ENCODE measurements around the gene POLR2M. TPM values are rescaled to one million over a fixed set of nuclear protein-coding genes. Genes with fewer than 3 reads are reported as not detected.

The POLR2M gene
- total and polyA plus RNA-seq, 3 experiments from 2014 or later = 51.2 to 72.3 (median 57.9) TPM

DNA sequence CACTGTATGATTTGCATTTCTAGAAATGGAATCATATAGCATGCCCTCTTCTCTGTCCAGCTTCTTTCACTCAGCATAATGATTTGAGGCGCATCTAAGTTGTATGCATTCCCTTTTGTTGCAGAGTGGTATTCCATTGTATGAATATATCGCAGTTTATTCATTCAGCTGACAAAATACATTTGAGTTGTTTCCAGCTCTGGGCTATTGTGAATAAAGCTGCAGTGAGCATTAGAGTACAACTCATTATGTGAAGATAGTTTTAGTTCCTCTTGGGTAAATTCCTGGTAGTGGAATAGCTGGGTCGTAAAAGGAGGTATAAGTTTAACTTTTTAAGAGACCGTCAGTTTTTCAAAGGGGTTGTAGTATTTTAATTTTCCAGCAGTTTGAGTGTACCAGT is 38.5 kb upstream of the POLR2M start:
- Mint-ChIP-seq H3K27ac (no peak overlapping the region), H3K9me3 (peaks cover 0 to 2% (median 0%) of the 10 kb centered on the region in 5 donors), H3K27me3 (peaks cover 4 to 30% of the 10 kb centered on the region in 2 donors), H3K4me3 (no peak overlapping the region), H3K36me3 (peaks cover 0 to 1% (median 0%) of the 10 kb centered on the region in 3 donors), H3K4me1 (no peaks in the 10 kb centered on the region)
- Histone ChIP-seq H3K4me3 (ENCODE audit: low read length) (no peak overlapping the region), H3K36me3 (ENCODE audit: insufficient read depth, low read length) (no peaks in the 10 kb centered on the region), H3K27ac (ENCODE audit: low read depth, low read length) (no peak overlapping the region), H3K9me3 (ENCODE audit: low read length) (no peaks in the 10 kb centered on the region), H3K4me1 (ENCODE audit: insufficient read depth, low read length) (no peaks in the 10 kb centered on the region), H3K27me3 (ENCODE audit: insufficient read depth, low read length, poor library complexity, severe bottlenecking) (no peaks in the 10 kb centered on the region)
- CTCF ChIA-PET = no interaction called here
- POLR2A ChIA-PET = no interaction called here
- no peak for DNase-seq

DNA sequence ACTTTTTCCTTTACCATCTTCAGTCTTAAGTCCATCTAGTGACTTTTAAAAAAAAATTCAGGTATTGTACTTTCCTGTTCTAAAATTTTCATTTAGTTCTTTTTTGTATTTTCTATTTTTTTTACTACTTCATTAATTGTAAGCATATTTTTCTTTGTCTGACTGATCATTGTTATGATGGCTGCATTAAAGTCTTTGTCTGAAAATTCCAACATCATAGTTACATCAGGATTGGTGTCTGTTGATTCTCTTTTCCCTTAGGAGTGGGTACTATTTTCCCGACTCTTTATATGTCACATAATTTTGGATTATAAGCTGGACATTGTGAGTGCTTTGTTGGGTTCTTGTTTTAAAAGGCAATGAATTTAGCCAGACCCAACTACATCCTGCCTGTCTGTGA is 34.9 kb upstream of the POLR2M start:
- Mint-ChIP-seq H3K27me3 (peaks cover 12 to 51% of the 10 kb centered on the region in 2 donors), H3K4me3 (no peak overlapping the region), H3K4me1 (no peaks in the 10 kb centered on the region), H3K9me3 (peaks cover 0 to 2% (median 0%) of the 10 kb centered on the region in 5 donors), H3K36me3 (peaks cover 0 to 1% (median 0%) of the 10 kb centered on the region in 3 donors), H3K27ac (no peak overlapping the region)
- no peaks in the 10 kb centered on the region for H3K27me3 ChIP-seq (ENCODE audit: insufficient read depth, low read length, poor library complexity, severe bottlenecking)
- POLR2A ChIA-PET = no interaction called here
- DNase-seq = no peak
- CTCF ChIA-PET = no interaction called here
- H3K36me3 ChIP-seq (ENCODE audit: insufficient read depth, low read length) = no peaks in the 10 kb centered on the region
- no peak overlapping the region for H3K4me3 ChIP-seq (ENCODE audit: low read length)
- H3K4me1 ChIP-seq (ENCODE audit: insufficient read depth, low read length) = no peaks in the 10 kb centered on the region
- no peaks in the 10 kb centered on the region for H3K9me3 ChIP-seq (ENCODE audit: low read length)
- no peak overlapping the region for H3K27ac ChIP-seq (ENCODE audit: low read depth, low read length)

DNA sequence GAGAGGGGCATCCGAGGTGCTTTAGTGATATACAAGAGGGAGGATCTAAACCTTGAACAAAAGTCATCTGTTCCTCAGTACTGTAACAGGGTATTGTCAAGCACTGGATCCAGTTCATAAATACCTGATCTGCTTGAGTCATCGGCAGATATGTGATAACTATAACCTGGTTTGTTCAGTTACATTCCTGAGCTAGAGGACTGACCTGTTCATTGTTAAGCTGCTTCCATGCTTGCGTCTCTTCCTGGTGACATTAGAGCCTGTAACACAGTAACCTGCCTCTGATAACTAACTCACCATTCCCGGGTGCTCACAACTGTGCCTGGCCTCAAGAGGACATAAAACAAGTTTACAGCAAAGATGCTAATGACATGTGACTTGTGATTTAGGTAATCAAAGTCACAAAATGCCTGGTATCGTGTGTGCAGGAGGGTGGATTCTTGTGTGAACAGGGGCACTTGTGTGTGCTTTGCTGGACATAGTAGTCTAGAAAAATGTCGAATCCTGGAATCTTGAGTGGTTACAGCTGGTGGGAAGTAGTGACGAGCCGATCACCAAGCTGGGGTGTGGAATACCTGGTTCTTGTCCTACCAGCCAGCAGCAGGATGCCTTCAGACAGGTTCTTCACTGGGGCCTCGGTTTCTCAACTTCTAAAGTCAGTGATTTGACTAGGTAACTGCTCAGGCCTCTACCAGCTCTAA is 30.9 kb upstream of the POLR2M start:
- Histone ChIP-seq H3K4me3 (ENCODE audit: low read length) (no peak overlapping the region), H3K27me3 (ENCODE audit: insufficient read depth, low read length, poor library complexity, severe bottlenecking) (no peaks in the 10 kb centered on the region), H3K9me3 (ENCODE audit: low read length) (no peaks in the 10 kb centered on the region), H3K4me1 (ENCODE audit: insufficient read depth, low read length) (no peaks in the 10 kb centered on the region), H3K36me3 (ENCODE audit: insufficient read depth, low read length) (no peaks in the 10 kb centered on the region), H3K27ac (ENCODE audit: low read depth, low read length) (no peak overlapping the region)
- Mint-ChIP-seq H3K27ac (no peak overlapping the region), H3K4me1 (peaks cover 0 to 6% (median 0%) of the 10 kb centered on the region in 3 donors), H3K27me3 (peaks cover 12 to 52% of the 10 kb centered on the region in 2 donors), H3K9me3 (no peaks in the 10 kb centered on the region), H3K36me3 (peaks cover 0 to 1% (median 0%) of the 10 kb centered on the region in 3 donors), H3K4me3 (no peak overlapping the region)
- ChIA-PET CTCF (no interaction called here), POLR2A (no interaction called here)
- DNase-seq = no peak

DNA sequence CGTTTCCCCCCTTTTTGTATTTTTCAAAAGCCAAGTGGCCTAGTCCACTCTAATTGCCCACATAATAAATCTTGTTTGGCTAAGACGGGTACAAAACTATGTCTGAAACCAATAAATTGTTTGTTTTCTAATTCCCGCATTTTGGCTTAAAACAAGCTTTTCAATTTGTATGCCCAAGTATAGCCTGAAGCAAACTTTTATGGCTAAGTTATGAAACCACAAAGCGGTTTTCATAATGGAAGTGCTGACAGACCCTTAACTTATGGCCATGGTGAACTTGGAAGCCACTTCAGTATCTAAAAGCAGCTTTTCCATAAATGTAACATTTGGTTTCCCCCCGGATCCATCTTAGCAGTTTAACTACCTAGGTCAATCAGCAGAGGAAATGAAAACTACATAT is 29.9 kb upstream of the POLR2M start:
- Mint-ChIP-seq H3K36me3 (peaks cover 0 to 1% (median 0%) of the 10 kb centered on the region in 3 donors), H3K4me3 (no peak overlapping the region), H3K4me1 (peaks cover 0 to 8% (median 0%) of the 10 kb centered on the region in 3 donors), H3K27me3 (peaks cover 16 to 48% of the 10 kb centered on the region in 2 donors), H3K27ac (no peak overlapping the region), H3K9me3 (no peaks in the 10 kb centered on the region)
- H3K27ac ChIP-seq (ENCODE audit: low read depth, low read length) = no peak overlapping the region
- no peaks in the 10 kb centered on the region for H3K36me3 ChIP-seq (ENCODE audit: insufficient read depth, low read length)
- CTCF ChIA-PET = no interaction called here
- H3K4me1 ChIP-seq (ENCODE audit: insufficient read depth, low read length) = no peaks in the 10 kb centered on the region
- POLR2A ChIA-PET = no interaction called here
- H3K4me3 ChIP-seq (ENCODE audit: low read length) = no peak overlapping the region
- H3K9me3 ChIP-seq (ENCODE audit: low read length) = no peaks in the 10 kb centered on the region
- no peaks in the 10 kb centered on the region for H3K27me3 ChIP-seq (ENCODE audit: insufficient read depth, low read length, poor library complexity, severe bottlenecking)
- no peak for DNase-seq

DNA sequence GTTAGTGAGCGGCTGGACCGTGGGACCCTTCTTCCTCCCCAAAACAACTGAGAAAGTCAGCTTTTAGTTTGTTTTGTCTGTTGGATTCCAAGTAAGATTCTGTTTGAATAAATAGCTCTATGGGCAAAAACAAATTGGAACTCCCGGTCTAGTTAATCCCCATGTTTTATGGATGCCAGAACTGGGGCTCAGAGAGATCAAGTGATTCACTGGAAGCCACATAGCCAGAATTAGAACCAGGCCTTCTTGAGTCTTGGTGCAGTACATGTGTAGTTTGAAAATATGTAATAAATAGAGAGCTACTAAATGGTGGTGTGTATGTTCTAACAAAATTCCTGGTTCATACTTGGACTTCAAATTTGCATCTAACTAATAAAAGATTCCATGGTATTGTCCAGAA is 29.3 kb upstream of the POLR2M start:
- Mint-ChIP-seq H3K36me3 (peaks cover 0 to 1% (median 0%) of the 10 kb centered on the region in 3 donors), H3K27me3 (peaks cover 14 to 42% of the 10 kb centered on the region in 2 donors), H3K9me3 (no peaks in the 10 kb centered on the region), H3K4me3 (no peak overlapping the region), H3K27ac (no peak overlapping the region), H3K4me1 (peaks cover 0 to 8% (median 0%) of the 10 kb centered on the region in 3 donors)
- Histone ChIP-seq H3K9me3 (ENCODE audit: low read length) (no peaks in the 10 kb centered on the region), H3K4me1 (ENCODE audit: insufficient read depth, low read length) (no peaks in the 10 kb centered on the region), H3K36me3 (ENCODE audit: insufficient read depth, low read length) (no peaks in the 10 kb centered on the region), H3K27ac (ENCODE audit: low read depth, low read length) (no peak overlapping the region), H3K4me3 (ENCODE audit: low read length) (no peak overlapping the region), H3K27me3 (ENCODE audit: insufficient read depth, low read length, poor library complexity, severe bottlenecking) (no peaks in the 10 kb centered on the region)
- CTCF ChIA-PET = interaction anchor here (0.8 kb wide), 1 partner anchor 19 kb away, joined by 3 read pairs; no protein-coding TSS in a partner anchor
- POLR2A ChIA-PET = no interaction called here
- no peak for DNase-seq

DNA sequence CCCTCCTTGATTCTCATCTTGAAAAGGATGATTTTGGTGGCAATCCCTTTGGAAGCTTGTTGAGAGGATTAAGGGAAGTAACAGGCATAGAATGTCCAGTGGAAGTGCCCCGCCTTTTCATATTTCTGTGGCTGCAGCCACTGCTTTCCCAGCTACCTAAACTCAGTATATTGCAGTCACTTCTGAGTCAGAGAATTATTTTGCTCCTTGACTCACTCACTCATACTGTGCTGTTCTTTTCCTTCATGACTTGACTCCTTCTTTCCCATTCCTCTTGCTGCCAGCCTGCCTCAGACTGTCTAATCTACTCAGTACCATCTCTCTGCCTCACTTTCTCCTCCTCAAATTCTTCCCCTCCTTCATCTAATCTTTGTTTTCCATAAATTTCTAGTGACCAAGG is 26.5 kb upstream of the POLR2M start:
- H3K27me3 ChIP-seq (ENCODE audit: insufficient read depth, low read length, poor library complexity, severe bottlenecking) = no peaks in the 10 kb centered on the region
- H3K27ac ChIP-seq (ENCODE audit: low read depth, low read length) = no peak overlapping the region
- Mint-ChIP-seq H3K27me3 (peaks cover 9 to 16% of the 10 kb centered on the region in 2 donors), H3K4me1 (peaks cover 0 to 8% (median 0%) of the 10 kb centered on the region in 3 donors), H3K4me3 (peak overlapping the region in 1 of 7 donors; percentile 1), H3K36me3 (no peaks in the 10 kb centered on the region), H3K27ac (peak overlapping the region in 2 of 8 donors; percentile 7 to 29), H3K9me3 (no peaks in the 10 kb centered on the region)
- no peaks in the 10 kb centered on the region for H3K4me1 ChIP-seq (ENCODE audit: insufficient read depth, low read length)
- no peaks in the 10 kb centered on the region for H3K36me3 ChIP-seq (ENCODE audit: insufficient read depth, low read length)
- ChIA-PET CTCF (no interaction called here), POLR2A (no interaction called here)
- no peaks in the 10 kb centered on the region for H3K9me3 ChIP-seq (ENCODE audit: low read length)
- no peak for DNase-seq
- H3K4me3 ChIP-seq (ENCODE audit: low read length) = no peak overlapping the region

DNA sequence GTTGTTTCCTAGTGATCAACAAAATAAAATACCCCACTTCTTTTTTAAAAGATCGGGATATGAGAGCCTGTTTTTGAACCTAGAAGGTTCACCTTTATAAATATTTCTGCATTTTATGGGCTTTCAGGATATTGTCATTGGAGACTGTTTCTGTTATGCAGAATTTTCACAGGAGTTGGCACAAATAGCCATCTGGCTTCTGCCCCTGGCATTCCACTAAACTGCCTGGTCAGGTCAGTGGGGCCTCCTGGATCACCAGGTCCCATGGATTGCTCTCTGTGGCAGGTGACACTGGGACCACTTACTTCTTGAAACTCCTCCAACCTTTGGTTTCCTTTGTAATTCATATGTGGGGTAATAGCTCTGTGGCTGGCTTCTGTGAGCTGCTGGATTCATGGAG is 25.5 kb upstream of the POLR2M start:
- Histone ChIP-seq H3K36me3 (ENCODE audit: insufficient read depth, low read length) (no peaks in the 10 kb centered on the region), H3K27ac (ENCODE audit: low read depth, low read length) (no peak overlapping the region), H3K27me3 (ENCODE audit: insufficient read depth, low read length, poor library complexity, severe bottlenecking) (no peaks in the 10 kb centered on the region), H3K4me3 (ENCODE audit: low read length) (no peak overlapping the region), H3K4me1 (ENCODE audit: insufficient read depth, low read length) (no peaks in the 10 kb centered on the region), H3K9me3 (ENCODE audit: low read length) (no peaks in the 10 kb centered on the region)
- no peak overlapping the region for H3K4me3 Mint-ChIP-seq
- peaks cover 5 to 8% of the 10 kb centered on the region in 2 donors for H3K27me3 Mint-ChIP-seq
- no peak for DNase-seq
- H3K36me3 Mint-ChIP-seq = no peaks in the 10 kb centered on the region
- H3K27ac Mint-ChIP-seq = no peak overlapping the region
- POLR2A ChIA-PET = no interaction called here
- no peaks in the 10 kb centered on the region for H3K9me3 Mint-ChIP-seq
- CTCF ChIA-PET = no interaction called here
- H3K4me1 Mint-ChIP-seq = peaks cover 0 to 8% (median 0%) of the 10 kb centered on the region in 3 donors

DNA sequence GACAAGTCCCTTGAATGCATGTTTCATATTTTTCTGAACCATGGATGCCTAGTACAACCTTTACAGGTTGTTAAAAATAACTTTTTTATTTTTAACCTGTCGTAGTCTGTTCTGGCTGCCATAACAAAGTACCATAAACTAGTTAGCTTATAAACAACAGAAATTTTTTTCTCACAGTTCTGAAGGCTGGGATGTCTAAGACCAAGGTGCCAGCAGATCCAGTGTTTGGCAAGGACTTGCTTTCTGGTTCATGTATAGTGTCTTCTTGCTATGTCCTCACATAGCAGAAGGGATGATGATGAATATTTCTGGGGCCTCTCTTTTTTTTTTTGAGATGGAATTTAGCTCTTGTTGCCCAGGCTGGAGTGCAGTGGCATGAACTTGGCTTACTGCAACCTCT is 23.0 kb upstream of the POLR2M start:
- no peak overlapping the region for H3K4me3 ChIP-seq (ENCODE audit: low read length)
- no peak overlapping the region for H3K27ac ChIP-seq (ENCODE audit: low read depth, low read length)
- H3K9me3 ChIP-seq (ENCODE audit: low read length) = no peaks in the 10 kb centered on the region
- H3K4me1 Mint-ChIP-seq = peaks cover 0 to 8% (median 0%) of the 10 kb centered on the region in 3 donors
- ChIA-PET CTCF (no interaction called here), POLR2A (no interaction called here)
- H3K27ac Mint-ChIP-seq = no peak overlapping the region
- no peaks in the 10 kb centered on the region for H3K36me3 ChIP-seq (ENCODE audit: insufficient read depth, low read length)
- H3K27me3 ChIP-seq (ENCODE audit: insufficient read depth, low read length, poor library complexity, severe bottlenecking) = no peaks in the 10 kb centered on the region
- no peak overlapping the region for H3K4me3 Mint-ChIP-seq
- DNase-seq = no peak
- H3K36me3 Mint-ChIP-seq = no peaks in the 10 kb centered on the region
- H3K9me3 Mint-ChIP-seq = no peaks in the 10 kb centered on the region
- no peaks in the 10 kb centered on the region for H3K4me1 ChIP-seq (ENCODE audit: insufficient read depth, low read length)
- H3K27me3 Mint-ChIP-seq = peaks cover 0 to 5% of the 10 kb centered on the region in 2 donors

Measured in CD8-positive, alpha-beta memory T cell (primary cell).